ENCODE data around the gene HAUS7. TPM values are rescaled to one million over a fixed set of nuclear protein-coding genes. Genes with fewer than 3 reads are reported as not detected.

The HAUS7 gene
- total RNA-seq, 1 experiment from 2014 or later: 59.9 TPM

DNA sequence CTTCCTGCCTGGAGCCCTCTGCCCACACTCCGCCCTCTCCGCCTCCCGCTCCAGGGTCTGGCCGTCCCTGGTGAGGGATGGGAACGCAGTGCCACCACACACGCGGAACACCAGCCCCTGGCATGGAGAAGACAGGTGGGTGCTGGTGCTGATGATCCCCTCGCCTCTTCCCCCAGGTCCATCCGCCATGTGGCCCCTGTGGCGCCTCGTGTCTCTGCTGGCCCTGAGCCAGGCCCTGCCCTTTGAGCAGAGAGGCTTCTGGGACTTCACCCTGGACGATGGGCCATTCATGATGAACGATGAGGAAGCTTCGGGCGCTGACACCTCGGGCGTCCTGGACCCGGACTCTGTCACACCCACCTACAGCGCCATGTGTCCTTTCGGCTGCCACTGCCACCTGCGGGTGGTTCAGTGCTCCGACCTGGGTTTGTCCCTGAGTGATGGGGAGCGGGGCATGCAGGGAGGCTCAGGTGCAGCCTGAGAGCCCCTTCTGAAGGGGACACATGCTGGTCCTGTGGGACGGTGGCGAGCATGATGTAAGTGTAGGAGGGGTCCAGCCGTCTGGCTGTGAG, 34.2 kb upstream of the HAUS7 start:
- H3K4me1 ChIP-seq (ENCODE audit: control insufficient read depth, insufficient read depth, low read length): no peaks in the 10 kb centered on the region
- intact Hi-C loops (cut with micrococcal nuclease; ENCODE audit: unreplicated experiment): loop anchor here (5.0 kb wide), 1 partner anchor 472 kb away; no protein-coding TSS in a partner anchor
- ATAC-seq (no peak), DNase-seq (ENCODE audit: low read depth, low spot score) (no peak)
- no peaks in the 10 kb centered on the region for H3K36me3 ChIP-seq (ENCODE audit: control insufficient read depth, insufficient read depth, low read length)
- TF ChIP-seq POLR2AphosphoS5 (IDR thresholded peaks at IDR 0.05; ENCODE audit: low read depth, low read length): no peak
- TF ChIP-seq, protein P1, sequence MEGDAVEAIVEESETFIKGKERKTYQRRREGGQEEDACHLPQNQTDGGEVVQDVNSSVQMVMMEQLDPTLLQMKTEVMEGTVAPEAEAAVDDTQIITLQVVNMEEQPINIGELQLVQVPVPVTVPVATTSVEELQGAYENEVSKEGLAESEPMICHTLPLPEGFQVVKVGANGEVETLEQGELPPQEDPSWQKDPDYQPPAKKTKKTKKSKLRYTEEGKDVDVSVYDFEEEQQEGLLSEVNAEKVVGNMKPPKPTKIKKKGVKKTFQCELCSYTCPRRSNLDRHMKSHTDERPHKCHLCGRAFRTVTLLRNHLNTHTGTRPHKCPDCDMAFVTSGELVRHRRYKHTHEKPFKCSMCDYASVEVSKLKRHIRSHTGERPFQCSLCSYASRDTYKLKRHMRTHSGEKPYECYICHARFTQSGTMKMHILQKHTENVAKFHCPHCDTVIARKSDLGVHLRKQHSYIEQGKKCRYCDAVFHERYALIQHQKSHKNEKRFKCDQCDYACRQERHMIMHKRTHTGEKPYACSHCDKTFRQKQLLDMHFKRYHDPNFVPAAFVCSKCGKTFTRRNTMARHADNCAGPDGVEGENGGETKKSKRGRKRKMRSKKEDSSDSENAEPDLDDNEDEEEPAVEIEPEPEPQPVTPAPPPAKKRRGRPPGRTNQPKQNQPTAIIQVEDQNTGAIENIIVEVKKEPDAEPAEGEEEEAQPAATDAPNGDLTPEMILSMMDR (IDR thresholded peaks at IDR 0.05): no peak
- H3K27ac ChIP-seq (ENCODE audit: low read length): no peak overlapping the region
- ChIA-PET CTCF (interaction anchor here (3.2 kb wide), 1 partner anchor 44 kb away, joined by 14 read pairs; no protein-coding TSS in a partner anchor), POLR2A (no interaction called here)
- no peaks in the 10 kb centered on the region for H3K9me3 ChIP-seq (ENCODE audit: control insufficient read depth, insufficient read depth, low read depth, low read length)
- H3K4me3 ChIP-seq (ENCODE audit: low read depth in 2 of 2, low read length in 2 of 2): no peak overlapping the region
- in situ Hi-C loops (cut with HindIII; ENCODE audit: low pct_unique_long_range_greater_than_20kb, low sequenced_read_pairs): no loop called here
- BruUV-seq (replicated peaks): no TSS peak
- H3K27me3 ChIP-seq (ENCODE audit: control insufficient read depth, insufficient read depth, low read length): no peaks in the 10 kb centered on the region

DNA sequence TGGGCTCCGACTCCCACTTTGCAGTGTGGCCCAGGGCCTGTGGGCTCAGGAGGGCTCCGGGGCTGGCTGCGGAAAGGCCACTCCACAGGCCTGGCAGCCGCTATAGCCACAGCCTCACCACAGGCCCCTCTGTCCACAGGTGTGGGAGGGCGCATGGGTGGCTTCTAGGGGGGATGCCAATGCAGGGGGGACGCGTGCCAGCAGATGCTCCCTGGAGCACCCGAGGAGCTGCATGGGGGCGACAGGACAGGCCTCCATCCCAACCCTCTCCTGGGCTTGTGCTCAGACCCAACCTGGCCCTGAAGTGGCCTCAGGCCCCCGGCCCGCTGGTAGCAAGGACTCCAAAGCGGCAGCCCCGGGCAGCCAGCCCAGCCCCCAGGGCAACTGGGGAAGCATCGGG, 32.4 kb upstream of the HAUS7 start:
- Histone ChIP-seq H3K4me1 (ENCODE audit: control insufficient read depth, insufficient read depth, low read length) (no peaks in the 10 kb centered on the region), H3K27ac (ENCODE audit: low read length) (no peak overlapping the region), H3K4me3 (ENCODE audit: low read depth in 2 of 2, low read length in 2 of 2) (no peak overlapping the region), H3K9me3 (ENCODE audit: control insufficient read depth, insufficient read depth, low read depth, low read length) (no peaks in the 10 kb centered on the region), H3K36me3 (ENCODE audit: control insufficient read depth, insufficient read depth, low read length) (no peaks in the 10 kb centered on the region), H3K27me3 (ENCODE audit: control insufficient read depth, insufficient read depth, low read length) (no peaks in the 10 kb centered on the region)
- POLR2A ChIA-PET: no interaction called here
- in situ Hi-C loops (cut with HindIII; ENCODE audit: low pct_unique_long_range_greater_than_20kb, low sequenced_read_pairs) (no loop called here), intact Hi-C loops (cut with micrococcal nuclease; ENCODE audit: unreplicated experiment) (no loop called here)
- ATAC-seq: no peak
- no TSS peak for BruUV-seq (replicated peaks)
- CTCF ChIA-PET: no interaction called here
- TF ChIP-seq, protein P1 (IDR thresholded peaks at IDR 0.05): no peak
- TF ChIP-seq, protein P2, sequence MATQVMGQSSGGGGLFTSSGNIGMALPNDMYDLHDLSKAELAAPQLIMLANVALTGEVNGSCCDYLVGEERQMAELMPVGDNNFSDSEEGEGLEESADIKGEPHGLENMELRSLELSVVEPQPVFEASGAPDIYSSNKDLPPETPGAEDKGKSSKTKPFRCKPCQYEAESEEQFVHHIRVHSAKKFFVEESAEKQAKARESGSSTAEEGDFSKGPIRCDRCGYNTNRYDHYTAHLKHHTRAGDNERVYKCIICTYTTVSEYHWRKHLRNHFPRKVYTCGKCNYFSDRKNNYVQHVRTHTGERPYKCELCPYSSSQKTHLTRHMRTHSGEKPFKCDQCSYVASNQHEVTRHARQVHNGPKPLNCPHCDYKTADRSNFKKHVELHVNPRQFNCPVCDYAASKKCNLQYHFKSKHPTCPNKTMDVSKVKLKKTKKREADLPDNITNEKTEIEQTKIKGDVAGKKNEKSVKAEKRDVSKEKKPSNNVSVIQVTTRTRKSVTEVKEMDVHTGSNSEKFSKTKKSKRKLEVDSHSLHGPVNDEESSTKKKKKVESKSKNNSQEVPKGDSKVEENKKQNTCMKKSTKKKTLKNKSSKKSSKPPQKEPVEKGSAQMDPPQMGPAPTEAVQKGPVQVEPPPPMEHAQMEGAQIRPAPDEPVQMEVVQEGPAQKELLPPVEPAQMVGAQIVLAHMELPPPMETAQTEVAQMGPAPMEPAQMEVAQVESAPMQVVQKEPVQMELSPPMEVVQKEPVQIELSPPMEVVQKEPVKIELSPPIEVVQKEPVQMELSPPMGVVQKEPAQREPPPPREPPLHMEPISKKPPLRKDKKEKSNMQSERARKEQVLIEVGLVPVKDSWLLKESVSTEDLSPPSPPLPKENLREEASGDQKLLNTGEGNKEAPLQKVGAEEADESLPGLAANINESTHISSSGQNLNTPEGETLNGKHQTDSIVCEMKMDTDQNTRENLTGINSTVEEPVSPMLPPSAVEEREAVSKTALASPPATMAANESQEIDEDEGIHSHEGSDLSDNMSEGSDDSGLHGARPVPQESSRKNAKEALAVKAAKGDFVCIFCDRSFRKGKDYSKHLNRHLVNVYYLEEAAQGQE (IDR thresholded peaks at IDR 0.05; ENCODE audit: insufficient read depth in 1 of 2, low read depth in 2 of 2, low read length in 1 of 2): no peak
- no peak for DNase-seq (ENCODE audit: low read depth, low spot score)

GRCh38 chrX:153502131-153502530, 31.8 kb upstream of the HAUS7 start:
- no peak overlapping the region for H3K4me3 ChIP-seq (ENCODE audit: low read depth in 2 of 2, low read length in 2 of 2)
- no peak for DNase-seq (ENCODE audit: low read depth, low spot score)
- no peaks in the 10 kb centered on the region for H3K9me3 ChIP-seq (ENCODE audit: control insufficient read depth, insufficient read depth, low read depth, low read length)
- no peaks in the 10 kb centered on the region for H3K27me3 ChIP-seq (ENCODE audit: control insufficient read depth, insufficient read depth, low read length)
- no TSS peak for BruUV-seq (replicated peaks)
- CTCF ChIA-PET: no interaction called here
- no peaks in the 10 kb centered on the region for H3K4me1 ChIP-seq (ENCODE audit: control insufficient read depth, insufficient read depth, low read length)
- ATAC-seq: no peak
- no peaks in the 10 kb centered on the region for H3K36me3 ChIP-seq (ENCODE audit: control insufficient read depth, insufficient read depth, low read length)
- POLR2A ChIA-PET: no interaction called here
- TF ChIP-seq SIN3A (IDR thresholded peaks at IDR 0.05; ENCODE audit: borderline replicate concordance, insufficient read depth, low read depth, low read length) (no peak), TCF7L2 (IDR thresholded peaks at IDR 0.05; ENCODE audit: low read depth, low read length) (no peak), POLR2AphosphoS5 (IDR thresholded peaks at IDR 0.05; ENCODE audit: low read depth, low read length) (no peak)
- TF ChIP-seq, protein P1 (IDR thresholded peaks at IDR 0.05): no peak
- TF ChIP-seq, protein P2 (IDR thresholded peaks at IDR 0.05; ENCODE audit: insufficient read depth in 1 of 2, low read depth in 2 of 2, low read length in 1 of 2): no peak
- intact Hi-C loops (cut with micrococcal nuclease; ENCODE audit: unreplicated experiment) (no loop called here), in situ Hi-C loops (cut with HindIII; ENCODE audit: low pct_unique_long_range_greater_than_20kb, low sequenced_read_pairs) (no loop called here)
- no peak overlapping the region for H3K27ac ChIP-seq (ENCODE audit: low read length)
